SH-SY5Y (cell line): ENCODE measurements around the gene HRNR.

Experiments used
- GATA2 ChIP-seq: IDR thresholded peaks from 2 replicates; pipeline ENCODE4 v1.6.1; 2011; ENCODE audit warnings: mild to moderate bottlenecking, low read depth, low read length
- GATA3 ChIP-seq: IDR thresholded peaks from 2 replicates; pipeline ENCODE4 v1.6.1; 2011; ENCODE audit warnings: low read depth, mild to moderate bottlenecking, low read length, moderate library complexity

DNA sequence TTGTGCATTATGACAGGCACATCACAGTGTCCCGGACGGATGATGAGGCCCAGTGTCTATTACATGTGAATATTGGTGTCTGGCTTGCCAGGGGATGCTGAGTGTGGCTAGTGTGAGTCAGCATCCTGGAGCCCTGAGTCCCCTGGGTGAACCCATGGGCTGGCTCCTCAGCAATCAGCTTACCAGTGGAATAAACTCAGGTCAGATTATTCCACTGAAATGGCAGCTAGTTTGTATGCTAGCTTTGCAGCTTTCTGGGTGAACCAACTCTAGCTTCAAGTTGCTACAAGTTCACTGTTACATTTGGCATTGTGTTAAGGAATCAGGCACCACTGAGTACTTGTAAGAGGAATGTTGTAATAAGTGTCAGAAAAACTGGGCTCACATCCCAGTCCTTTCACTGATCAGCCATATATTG lies 41.0 kb downstream of the HRNR start:
- TF ChIP-seq GATA3 (no peak), GATA2 (no peak)
